22Rv1 (cell line): ENCODE results near the gene ZNF407.

ENCODE experiments used
- H3K27ac ChIP-seq: fragments of 450-650 bp; 2 replicates; pipeline ENCODE4 v1.5.1; 2017
- CTCF ChIP-seq: fragments of 450-650 bp; IDR thresholded peaks from 2 replicates; pipeline ENCODE4 v1.5.1; 2017; ENCODE audit warnings: mild to moderate bottlenecking
- ZFX ChIP-seq: fragments of 450-650 bp; IDR thresholded peaks from 2 replicates; pipeline ENCODE4 v1.6.1; 2017; ENCODE audit warnings: antibody characterized with exemption, borderline replicate concordance

Gene ZNF407

GRCh38 chr18:74616494-74616893 lies 18.8 kb downstream of the ZNF407 start:
- no peak overlapping the region for H3K27ac ChIP-seq
- TF ChIP-seq ZFX (no peak), CTCF (no peak)

DNA sequence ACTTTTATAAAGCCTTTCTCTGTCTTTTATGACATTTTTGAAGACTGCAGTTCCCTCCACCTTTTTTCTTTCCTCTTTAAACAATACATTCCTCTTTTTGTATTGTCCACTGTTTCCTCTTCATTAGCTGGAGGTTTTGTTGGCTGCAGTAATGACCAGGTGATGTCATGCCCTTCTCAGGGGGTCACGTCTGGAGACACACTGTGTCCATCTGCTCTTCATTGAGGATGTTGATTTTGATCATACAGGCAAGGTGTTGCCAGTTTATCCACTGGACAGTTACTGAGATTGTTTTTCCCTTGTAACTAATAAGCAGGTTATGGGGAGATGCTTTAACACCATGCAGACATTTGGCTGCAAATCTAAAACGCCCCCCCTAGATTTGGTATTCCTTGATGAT lies 19.8 kb downstream of the ZNF407 start:
- TF ChIP-seq CTCF, result no peak
- TF ChIP-seq ZFX, result no peak
- no peak overlapping the region for H3K27ac ChIP-seq

- H3K27ac ChIP-seq, result no peak overlapping the region
- TF ChIP-seq CTCF (no peak), ZFX (no peak)
Measured at GRCh38 chr18:74622072-74622471, 24.4 kb downstream of the ZNF407 start.

- TF ChIP-seq ZFX (no peak), CTCF (peak; percentile 62)
- no peak overlapping the region for H3K27ac ChIP-seq
Measured at GRCh38 chr18:74623047-74623816, 25.6 kb downstream of the ZNF407 start.

DNA sequence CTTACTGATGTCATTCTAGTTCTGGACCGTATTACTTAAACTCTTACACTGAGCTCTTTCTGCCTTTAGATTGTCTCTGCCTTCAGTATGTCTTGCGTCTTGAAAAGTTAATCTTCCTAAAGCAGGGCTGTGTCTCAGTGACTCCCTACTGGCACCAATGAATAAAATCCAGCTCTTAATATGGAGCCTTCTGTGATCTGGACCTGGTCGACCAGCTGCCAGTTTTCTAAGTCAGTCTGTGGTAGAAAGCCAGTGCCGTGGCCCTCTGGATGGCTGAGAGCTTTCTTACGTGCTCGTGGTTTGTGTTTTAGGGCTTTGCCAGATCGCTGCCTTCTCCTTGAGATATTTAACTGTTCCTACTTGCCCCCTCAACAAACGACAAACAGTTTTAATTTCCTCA lies 26.8 kb downstream of the ZNF407 start:
- H3K27ac ChIP-seq, result no peak overlapping the region

DNA sequence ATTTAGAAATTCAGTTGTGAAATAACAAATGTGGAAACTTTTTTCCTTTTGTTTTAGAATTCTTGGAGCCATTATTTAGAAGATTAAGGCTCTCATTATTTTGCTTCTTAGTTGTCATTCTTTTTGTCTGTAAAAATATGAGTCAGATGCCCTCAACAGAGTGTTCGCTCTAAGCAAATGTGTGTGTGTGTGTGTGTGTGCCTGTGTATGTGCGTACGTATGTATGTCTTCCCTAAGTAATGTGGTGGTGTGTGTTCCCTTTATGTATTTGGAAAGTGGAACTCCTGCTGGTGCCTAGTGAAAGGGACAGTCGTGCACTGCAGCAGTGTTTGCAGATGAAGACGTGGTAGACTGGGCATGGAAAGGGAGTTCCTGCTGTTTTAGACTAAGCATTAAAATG lies 27.5 kb downstream of the ZNF407 start:
- no peak overlapping the region for H3K27ac ChIP-seq

More for the DNA sequence above, 26.8 kb downstream of the ZNF407 start:
- TF ChIP-seq ZFX (no peak), CTCF (no peak)

More for the DNA sequence above, 27.5 kb downstream of the ZNF407 start:
- TF ChIP-seq CTCF (no peak), ZFX (no peak)
